Stimulated activated CD8-positive, alpha-beta memory T cell treated with anti-CD3 and anti-CD28 coated beads, Interleukin-12 subunit alpha, Interleukin-12 subunit beta, amount 100 ng/mL, for 24 hours (primary cell): Measurements from ENCODE around the gene CACNA1C.

Experiments
- DNase-seq: peaks from one replicate; pipeline ENCODE4 v3.0.0-alpha.2; 2020; ENCODE audit errors: extremely low read depth

The CACNA1C gene

GRCh38 chr12:2390850-2391390 lies 338.1 kb downstream of the CACNA1C start:
- no peak for DNase-seq

GRCh38 chr12:2391740-2392331 lies 339.0 kb downstream of the CACNA1C start:
- DNase-seq, result no peak

GRCh38 chr12:2393016-2393415 lies 340.2 kb downstream of the CACNA1C start:
- no peak for DNase-seq

- DNase-seq, result no peak
Observed at GRCh38 chr12:2393996-2394395, 341.2 kb downstream of the CACNA1C start.

- DNase-seq, result no peak
Observed at GRCh38 chr12:2395354-2395977, 342.7 kb downstream of the CACNA1C start.

GRCh38 chr12:2396448-2396871 lies 343.7 kb downstream of the CACNA1C start:
- no peak for DNase-seq

- DNase-seq, result no peak
Observed at GRCh38 chr12:2397356-2398045, 344.7 kb downstream of the CACNA1C start.

- DNase-seq, result no peak
Observed at GRCh38 chr12:2401040-2401439, 348.3 kb downstream of the CACNA1C start.

GRCh38 chr12:2402073-2402579 lies 349.3 kb downstream of the CACNA1C start:
- DNase-seq, result no peak

- no peak for DNase-seq
Observed at GRCh38 chr12:2403221-2403976, 350.6 kb downstream of the CACNA1C start.

- no peak for DNase-seq
Observed at GRCh38 chr12:2405039-2405438, 352.3 kb downstream of the CACNA1C start.

GRCh38 chr12:2406903-2407302 lies 354.1 kb downstream of the CACNA1C start:
- DNase-seq, result no peak

GRCh38 chr12:2408262-2408661 lies 355.5 kb downstream of the CACNA1C start:
- DNase-seq, result no peak

- DNase-seq, result no peak
Observed at GRCh38 chr12:2409656-2410265, 357.0 kb downstream of the CACNA1C start.

- no peak for DNase-seq
Observed at GRCh38 chr12:2410496-2410895, 357.7 kb downstream of the CACNA1C start.

GRCh38 chr12:2411011-2411410 lies 358.2 kb downstream of the CACNA1C start:
- DNase-seq, result no peak

- no peak for DNase-seq
Observed at GRCh38 chr12:2411616-2412304, 359.0 kb downstream of the CACNA1C start.

- no peak for DNase-seq
Observed at GRCh38 chr12:2412305-2412643, 359.5 kb downstream of the CACNA1C start.

- DNase-seq, result no peak
Observed at GRCh38 chr12:2413301-2413700, 360.5 kb downstream of the CACNA1C start.

GRCh38 chr12:2413999-2414792 lies 361.4 kb downstream of the CACNA1C start:
- DNase-seq, result no peak
